AG04450 (cell line): ENCODE data around the gene LAX1. TPM values are rescaled to one million over a fixed set of nuclear protein-coding genes. Genes with fewer than 3 reads are reported as not detected.
A peak's percentile ranks its signal among the peaks of the same experiment; 100 is the strongest.

Experiments
- CTCF ChIA-PET: fragments of 300-600, 350-600 bp; formaldehyde crosslinking; extraction: SDS; loops from one replicate; lab custom pipeline; 2022; ENCODE audit warnings: antibody characterized with exemption, inconsistent platforms; lab: Charles Lee
- POLR2A ChIA-PET: fragments of 350-600 bp; formaldehyde crosslinking; extraction: SDS; loops from one replicate; lab custom pipeline; 2021; ENCODE audit warnings: antibody characterized with exemption, inconsistent platforms; lab: Yijun Ruan, JAX
- DNase-seq: peaks from one replicate; pipeline ENCODE4 v3.0.0-alpha.2; 2011; ENCODE audit warnings: low read depth, low spot score
- H3K27ac ChIP-seq: one replicate; pipeline ENCODE4 v1.5.1; 2012; ENCODE audit warnings: low read depth, low read length, control low read depth
- H3K27me3 ChIP-seq: one replicate; pipeline ENCODE4 v1.6.0; 2012; ENCODE audit warnings: low read length; ENCODE audit not compliant: control insufficient read depth, insufficient read depth
- H3K4me3 ChIP-seq: 2 replicates; pipeline ENCODE4 v1.5.1; 2011; ENCODE audit warnings: mild to moderate bottlenecking, low read depth, low read length, control low read depth
- H3K9me3 ChIP-seq: 2 replicates; pipeline ENCODE4 v1.5.1; 2012; ENCODE audit warnings: low read length; ENCODE audit not compliant: control insufficient read depth, insufficient read depth
- polyA plus RNA-seq: library from polyadenylated mRNA; depleted of rRNA; stranded (reverse); fragments of >200 nt; gene quantifications from 2 replicates; pipeline ENCODE4 v1.2.3, GENCODE V29; 2011; rRNA removed
- small RNA-seq: library from RNA; depleted of rRNA; stranded (forward); fragments of <200 nt; gene quantifications from one replicate; pipeline ENCODE3, GENCODE V24; 2012; ENCODE audit warnings: low read depth; ENCODE audit not compliant: insufficient read length
- TF ChIP-seq, protein P1 (sequence below): IDR thresholded peaks from 2 replicates; pipeline ENCODE4 v1.5.1; 2011; ENCODE audit warnings: low read depth, low read length, control low read depth, inconsistent platforms

Gene LAX1
- polyA plus RNA-seq, 1 experiment: not detected

DNA sequence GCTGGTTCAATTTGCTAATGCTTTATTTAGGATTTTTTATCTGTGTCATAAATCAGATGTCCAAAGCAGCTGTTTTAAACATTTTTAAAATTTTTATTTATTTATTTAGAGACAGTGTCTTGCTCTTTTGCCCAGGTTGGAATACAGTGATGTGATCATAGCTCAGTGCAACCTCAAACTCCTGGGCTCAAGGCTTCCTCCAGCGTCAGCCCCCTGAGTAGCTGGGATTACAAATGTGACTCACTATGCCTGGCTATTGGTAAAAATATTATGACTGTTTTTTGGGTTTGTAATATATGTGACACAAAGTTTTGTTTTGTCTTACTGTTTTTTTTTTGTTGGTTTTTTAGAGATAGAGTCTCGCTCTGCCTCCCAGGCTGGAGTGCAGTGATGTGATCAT, 42.2 kb downstream of the LAX1 start:
- Histone ChIP-seq H3K27me3 (no peaks in the 10 kb centered on the region), H3K27ac (peak overlapping the region; percentile 57), H3K4me3 (no peak overlapping the region), H3K9me3 (no peaks in the 10 kb centered on the region)
- POLR2A ChIA-PET: interaction anchor here (0.6 to 0.9 kb wide), 4 partner anchors 12 to 197 kb away, joined by 3 to 7 read pairs (median 4); no protein-coding TSS in a partner anchor
- TF ChIP-seq, protein P1, sequence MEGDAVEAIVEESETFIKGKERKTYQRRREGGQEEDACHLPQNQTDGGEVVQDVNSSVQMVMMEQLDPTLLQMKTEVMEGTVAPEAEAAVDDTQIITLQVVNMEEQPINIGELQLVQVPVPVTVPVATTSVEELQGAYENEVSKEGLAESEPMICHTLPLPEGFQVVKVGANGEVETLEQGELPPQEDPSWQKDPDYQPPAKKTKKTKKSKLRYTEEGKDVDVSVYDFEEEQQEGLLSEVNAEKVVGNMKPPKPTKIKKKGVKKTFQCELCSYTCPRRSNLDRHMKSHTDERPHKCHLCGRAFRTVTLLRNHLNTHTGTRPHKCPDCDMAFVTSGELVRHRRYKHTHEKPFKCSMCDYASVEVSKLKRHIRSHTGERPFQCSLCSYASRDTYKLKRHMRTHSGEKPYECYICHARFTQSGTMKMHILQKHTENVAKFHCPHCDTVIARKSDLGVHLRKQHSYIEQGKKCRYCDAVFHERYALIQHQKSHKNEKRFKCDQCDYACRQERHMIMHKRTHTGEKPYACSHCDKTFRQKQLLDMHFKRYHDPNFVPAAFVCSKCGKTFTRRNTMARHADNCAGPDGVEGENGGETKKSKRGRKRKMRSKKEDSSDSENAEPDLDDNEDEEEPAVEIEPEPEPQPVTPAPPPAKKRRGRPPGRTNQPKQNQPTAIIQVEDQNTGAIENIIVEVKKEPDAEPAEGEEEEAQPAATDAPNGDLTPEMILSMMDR: no peak
- peak; percentile 77 for DNase-seq
- CTCF ChIA-PET: interaction anchor here (0.7 kb wide), 2 partner anchors 58 to 166 kb away, joined by 3 to 4 read pairs; no protein-coding TSS in a partner anchor

- no peaks in the 10 kb centered on the region for H3K27me3 ChIP-seq
- no peak for DNase-seq
- POLR2A ChIA-PET: no interaction called here
- no peak overlapping the region for H3K4me3 ChIP-seq
- TF ChIP-seq, protein P1: no peak
- H3K9me3 ChIP-seq: no peaks in the 10 kb centered on the region
- no peak overlapping the region for H3K27ac ChIP-seq
- CTCF ChIA-PET: interaction anchor here (0.6 to 0.7 kb wide), 2 partner anchors 58 to 310 kb away, joined by 3 to 4 read pairs; no protein-coding TSS in a partner anchor
These were observed 48.8 kb downstream of the LAX1 start for GRCh38 chr1:203813581-203814341.

- no peak overlapping the region for H3K27ac ChIP-seq
- H3K4me3 ChIP-seq: no peak overlapping the region
- TF ChIP-seq, protein P1: no peak
- no peak for DNase-seq
- ChIA-PET POLR2A (no interaction called here), CTCF (interaction anchor here (0.6 kb wide), 1 partner anchor 667 kb away, joined by 3 read pairs; no protein-coding TSS in a partner anchor)
- H3K9me3 ChIP-seq: no peaks in the 10 kb centered on the region
- H3K27me3 ChIP-seq: no peaks in the 10 kb centered on the region
These were observed 53.4 kb downstream of the LAX1 start for GRCh38 chr1:203818399-203818798.

DNA sequence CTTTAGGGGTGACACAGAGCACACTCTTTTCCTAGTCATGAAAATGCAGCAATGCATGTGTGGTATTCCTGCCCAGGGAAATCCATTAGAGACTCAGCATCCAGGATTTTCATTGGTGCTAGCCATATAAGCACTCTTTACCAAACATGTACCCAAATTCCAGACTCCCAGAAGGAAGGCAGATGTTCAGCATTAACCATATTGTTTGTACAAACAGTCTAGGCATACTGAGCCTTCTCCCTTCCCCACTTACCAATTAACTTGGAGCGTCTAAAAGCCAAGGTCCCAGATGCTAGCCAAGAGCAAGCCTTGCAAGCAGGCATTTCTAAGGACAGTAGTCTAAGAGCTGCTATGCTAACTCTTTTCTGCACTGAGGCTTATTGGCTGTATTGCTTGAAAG, 58.3 kb downstream of the LAX1 start:
- Histone ChIP-seq H3K9me3 (no peaks in the 10 kb centered on the region), H3K4me3 (no peak overlapping the region), H3K27me3 (no peaks in the 10 kb centered on the region), H3K27ac (no peak overlapping the region)
- TF ChIP-seq, protein P1: no peak
- ChIA-PET CTCF (no interaction called here), POLR2A (no interaction called here)
- DNase-seq: no peak

Small RNA genes within 50 kb of the gene (small RNA-seq; reads per million reads assigned to genes)
- gene SNORA77 (240 reads per million, percentile 92 among the genes with 10 or more reads in this experiment), gene ZC3H11A (2.4 reads per million)

Other genes starting within 250 kb of the LAX1 start
- 168 and 204 TPM in 2 replicates for gene ATP2B4, start 138.4 kb upstream of the LAX1 start, polyA plus RNA-seq
- gene ZBED6, start 30.4 kb downstream of the LAX1 start, polyA plus RNA-seq: 21.9 and 22.7 TPM in 2 replicates
- 76.1 and 95.4 TPM in 2 replicates for gene ZC3H11A, start 30.4 kb downstream of the LAX1 start, polyA plus RNA-seq
- gene SNRPE, start 96.4 kb downstream of the LAX1 start, polyA plus RNA-seq: 227 and 278 TPM in 2 replicates